GM18502 (cell line): ENCODE data around the gene CSTB.

Experiments used
- ATAC-seq: cut with Tn5 transposase; IDR thresholded peaks from one replicate; pipeline ENCODE4 v1.9.1; 2021; ENCODE audit warnings: mild to moderate bottlenecking; ENCODE audit not compliant: unreplicated experiment, poor library complexity

The CSTB gene

DNA sequence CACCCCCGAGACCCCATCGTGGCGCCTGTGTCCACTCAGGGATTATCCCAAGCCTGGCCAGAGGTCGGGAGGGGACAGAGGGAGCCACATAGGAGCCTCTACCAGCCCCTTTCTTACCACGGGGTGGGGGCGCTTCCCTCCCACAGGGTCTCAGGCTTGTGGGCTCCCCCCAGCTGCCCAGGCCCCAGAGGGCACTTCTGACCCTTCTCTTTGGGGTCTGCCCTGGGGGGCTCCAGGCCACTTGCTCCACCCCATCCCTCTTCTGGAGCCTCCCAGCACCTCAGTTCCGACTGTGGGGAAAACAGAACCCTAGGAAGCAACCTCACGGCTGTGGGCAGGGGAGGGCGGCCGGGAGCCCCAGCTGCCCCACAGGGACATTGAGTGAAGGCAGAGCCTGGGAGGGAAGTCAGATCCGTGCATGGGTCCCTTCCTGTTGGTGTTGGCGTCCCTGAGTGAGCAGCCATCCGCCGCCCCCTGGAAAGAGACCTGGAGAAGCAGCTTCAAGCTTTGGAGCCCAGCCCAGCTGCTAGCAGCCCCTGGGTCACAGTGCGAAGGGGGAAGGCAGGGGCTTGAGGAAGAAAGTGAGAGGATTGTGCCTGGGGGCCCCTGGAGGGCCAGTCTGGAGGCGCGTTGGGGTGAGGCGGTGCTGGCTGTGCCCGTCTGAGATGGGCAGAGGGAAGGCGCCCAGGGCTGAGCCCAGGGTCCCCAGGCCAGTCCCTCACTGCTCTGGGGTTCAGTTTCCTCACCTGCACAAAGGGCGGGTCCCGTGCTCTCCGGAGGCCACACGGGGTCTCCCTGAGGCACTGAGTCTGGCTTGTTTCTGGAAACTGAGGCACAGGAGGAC lies 35.4 kb upstream of the CSTB start:
- no peak for ATAC-seq

DNA sequence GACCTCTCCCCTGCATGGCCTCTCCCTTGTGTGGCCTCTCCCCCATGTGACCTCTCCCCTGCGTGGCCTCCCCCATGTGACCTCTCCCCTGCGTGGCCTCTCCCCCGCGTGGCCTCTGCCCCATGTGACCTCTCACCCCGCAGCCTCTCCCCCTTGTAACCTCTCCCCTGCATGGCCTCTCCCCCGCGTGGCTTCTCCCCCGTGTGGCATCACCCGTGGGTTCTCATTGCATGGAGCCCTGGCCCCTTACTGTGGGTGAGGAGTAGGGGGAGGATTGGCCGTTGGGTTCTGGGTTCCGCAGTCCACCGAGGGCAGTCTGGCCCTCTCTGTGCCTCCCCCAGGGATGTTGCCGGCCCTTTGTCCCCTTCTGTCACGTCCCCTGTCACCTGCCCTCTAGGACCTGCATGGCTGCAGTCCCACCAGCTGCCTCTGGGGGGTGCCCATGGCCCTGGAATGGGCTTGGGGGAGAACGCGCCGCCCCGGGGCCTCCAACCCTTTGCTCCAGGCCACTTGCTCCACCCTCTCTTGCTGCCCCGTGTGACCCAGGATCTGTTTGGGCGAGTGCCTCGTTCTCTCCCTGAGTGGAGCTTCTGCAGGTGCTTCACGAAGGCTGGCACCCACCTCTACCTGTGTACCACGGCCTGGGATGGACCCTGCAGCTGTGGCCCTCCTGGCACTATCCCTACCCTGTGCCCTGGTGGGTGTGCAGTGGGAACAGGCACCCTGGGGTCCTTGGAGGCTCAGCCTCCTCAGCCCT lies 34.6 kb upstream of the CSTB start:
- ATAC-seq: no peak

DNA sequence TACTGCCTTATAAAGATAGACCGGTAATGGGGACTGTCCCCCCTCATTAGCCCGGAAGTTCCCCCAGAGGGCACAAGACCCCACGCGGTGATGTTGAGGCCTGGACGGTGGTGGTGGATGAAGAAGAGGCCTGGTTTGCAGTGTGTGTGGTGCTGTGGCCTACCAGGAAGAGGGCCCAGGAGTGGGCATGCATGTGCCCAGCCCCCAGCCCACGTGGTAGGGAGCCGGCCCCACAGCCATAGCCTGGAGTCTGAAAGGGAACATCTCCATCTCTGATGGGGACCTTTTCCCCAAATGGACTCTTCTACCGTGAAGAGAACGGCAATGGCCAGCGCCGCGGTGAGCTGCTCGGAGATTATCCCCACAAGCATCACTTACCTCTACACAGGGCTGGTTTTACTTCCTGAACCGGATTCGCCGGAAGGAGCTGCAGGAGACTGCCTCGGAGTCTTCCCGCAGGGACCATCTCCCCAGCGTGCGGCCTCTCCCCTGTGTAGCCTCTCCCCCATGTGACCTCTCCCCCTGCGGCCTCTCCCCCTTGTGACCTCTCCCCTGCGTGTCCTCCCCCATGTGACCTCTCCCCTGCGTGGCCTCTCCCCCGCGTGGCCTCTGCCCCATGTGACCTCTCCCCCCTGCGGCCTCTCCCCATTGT lies 33.9 kb upstream of the CSTB start:
- ATAC-seq: no peak

DNA sequence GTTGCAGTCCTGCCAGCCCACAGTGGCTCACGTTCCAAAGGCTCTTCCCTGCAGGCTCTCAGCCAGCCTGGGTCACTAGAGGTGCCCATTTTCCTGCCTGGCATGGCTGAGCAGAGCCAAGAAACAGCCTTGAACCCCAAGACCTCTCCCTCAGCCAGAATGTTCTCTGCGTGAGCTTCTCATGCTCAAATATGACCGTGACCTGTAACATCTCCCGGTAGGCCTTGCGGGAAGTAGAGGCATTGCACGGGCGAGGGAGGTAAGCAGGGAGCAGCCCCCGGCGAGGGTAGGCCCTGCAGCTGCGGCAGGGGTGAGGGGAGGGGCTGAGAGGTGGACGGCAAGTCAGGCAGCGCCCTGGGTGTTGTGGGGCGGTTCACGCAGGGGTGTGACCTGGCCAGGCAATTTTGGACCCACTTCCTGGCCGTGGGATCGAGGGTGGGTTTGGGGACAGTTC lies 33.3 kb upstream of the CSTB start:
- no peak for ATAC-seq

DNA sequence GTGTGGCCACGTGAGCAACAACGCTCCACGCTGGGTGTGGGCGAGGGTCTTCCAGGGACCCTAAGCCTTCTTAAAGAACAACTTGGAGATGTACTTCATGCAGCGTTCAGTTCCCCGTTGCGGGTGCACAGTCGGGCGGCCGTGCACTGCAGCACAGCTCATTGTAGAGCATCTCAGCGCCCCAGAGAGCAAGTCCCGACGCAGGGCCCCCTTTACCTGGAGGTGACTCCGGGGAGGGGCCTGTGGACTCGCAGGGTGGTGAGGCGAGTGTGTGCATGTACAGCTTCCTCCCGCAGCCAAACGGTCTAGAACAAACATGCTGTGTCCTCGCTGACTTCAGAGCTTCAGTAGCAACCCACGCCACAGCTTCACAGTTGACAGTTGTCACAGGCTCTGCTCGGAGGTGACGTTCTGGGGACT lies 32.7 kb upstream of the CSTB start:
- ATAC-seq: no peak

DNA sequence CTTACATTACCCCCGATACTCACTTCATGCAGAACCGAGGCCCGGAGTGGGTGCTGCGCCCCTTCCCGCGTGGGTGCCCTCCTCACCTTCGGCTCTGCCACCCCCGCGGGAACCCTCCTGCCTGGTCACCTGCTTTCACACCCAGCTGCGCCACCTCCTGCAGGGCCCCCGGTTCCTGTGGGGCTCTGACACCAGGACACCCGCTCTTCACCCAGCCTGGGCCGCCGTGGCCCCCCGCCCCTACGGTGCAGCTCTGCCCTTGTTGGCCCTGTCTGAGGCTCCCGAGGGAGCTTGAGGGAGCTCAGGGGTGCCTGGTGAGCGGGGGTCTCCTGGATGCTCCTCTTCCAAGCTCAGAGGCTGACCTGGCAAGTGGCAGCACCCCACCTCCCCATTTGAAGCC lies 32.3 kb upstream of the CSTB start:
- ATAC-seq: no peak

DNA sequence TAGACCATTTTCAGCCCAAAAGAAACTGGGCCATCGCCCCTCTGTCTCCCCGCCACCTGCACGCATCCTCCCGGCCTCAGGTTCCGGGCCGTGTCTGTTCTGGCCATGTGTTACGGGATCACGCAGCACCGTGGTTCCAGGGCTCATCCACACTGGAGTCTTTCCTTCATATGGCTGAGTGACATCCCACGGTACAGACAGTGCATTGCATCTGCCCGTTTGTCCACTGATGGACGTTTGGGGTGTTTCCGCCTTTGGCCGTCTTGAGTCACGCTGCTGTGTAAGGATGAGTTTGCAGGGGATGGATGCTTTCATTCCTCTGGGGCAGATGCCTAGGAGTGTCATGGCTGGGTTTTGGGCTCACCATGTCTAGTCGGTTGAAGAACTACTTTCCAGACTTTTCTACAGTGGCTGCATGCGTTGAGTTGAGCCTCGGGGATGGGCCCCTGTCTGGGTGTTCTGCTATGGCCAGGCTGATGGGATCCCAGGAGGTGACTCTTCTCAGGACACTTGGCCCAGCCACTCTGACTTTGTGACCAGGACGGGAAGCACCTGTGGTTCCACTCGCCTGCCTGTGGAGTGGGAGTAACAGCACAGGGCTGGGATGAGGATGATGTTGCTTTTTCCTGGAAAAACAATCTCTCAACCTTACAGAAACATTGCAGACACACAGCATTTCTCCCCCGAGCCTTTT lies 30.1 kb upstream of the CSTB start:
- no peak for ATAC-seq

DNA sequence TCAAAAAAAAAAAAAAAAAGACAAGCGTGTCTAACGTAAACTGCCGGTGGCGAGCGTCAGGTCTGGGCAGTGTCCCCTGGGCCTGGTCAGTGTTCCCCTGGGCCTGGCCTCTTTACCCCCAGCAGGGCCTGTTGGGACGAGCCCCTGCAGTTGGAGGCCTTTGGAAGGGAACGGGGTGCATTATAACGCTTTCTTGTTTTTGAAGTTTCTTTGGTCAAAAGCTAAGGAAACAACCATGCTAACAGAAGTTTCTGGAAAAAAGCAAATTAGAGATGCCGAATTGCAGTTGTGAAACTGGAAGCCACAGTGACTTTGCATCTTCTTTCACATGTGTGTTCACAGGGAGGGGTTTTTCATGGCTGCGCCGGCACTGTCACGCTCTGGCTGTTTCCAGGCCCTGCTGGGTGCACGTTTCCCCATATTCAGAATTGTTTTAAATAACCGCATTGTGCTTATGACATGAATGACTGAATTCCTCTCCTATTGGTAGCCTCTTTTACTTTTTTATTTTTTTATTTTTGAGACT lies 29.2 kb upstream of the CSTB start:
- peak; percentile 71 for ATAC-seq

DNA sequence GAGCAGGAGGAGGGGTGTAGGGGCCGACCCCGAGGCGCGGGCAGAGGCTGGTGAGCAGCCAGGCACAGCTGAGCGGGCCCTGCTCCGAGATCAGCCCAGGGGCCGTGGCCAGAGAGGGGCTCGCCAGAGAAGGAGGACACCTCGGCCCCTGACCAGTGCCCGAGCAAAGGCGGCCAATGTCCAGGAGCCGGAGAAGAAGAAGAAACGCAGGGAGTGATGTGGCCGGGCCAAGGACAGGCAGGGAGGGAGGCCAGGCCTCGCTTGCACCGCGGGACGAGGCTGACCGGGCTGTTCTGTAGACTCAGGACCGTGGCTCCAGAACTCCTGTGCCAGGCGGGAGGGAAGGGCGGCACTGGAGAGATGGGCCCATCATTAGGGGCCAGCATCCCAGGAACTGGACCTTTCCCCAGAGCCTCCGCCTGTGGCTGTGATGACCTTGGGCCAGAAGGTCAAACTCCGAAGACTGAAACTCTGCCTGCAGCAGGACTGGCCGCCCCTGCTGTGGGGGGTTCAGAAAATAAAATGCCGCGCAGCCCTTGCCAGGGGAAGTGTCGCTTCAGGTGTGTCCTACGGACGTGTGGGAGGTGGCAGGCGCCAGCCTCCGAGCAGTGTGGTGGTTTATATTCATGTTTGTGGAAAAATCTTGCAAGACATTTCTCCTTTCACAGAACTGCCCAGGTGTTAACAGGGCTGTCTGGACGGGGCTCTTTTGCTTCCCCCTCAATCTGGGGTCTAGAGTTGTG lies 27.6 kb upstream of the CSTB start:
- no peak for ATAC-seq

DNA sequence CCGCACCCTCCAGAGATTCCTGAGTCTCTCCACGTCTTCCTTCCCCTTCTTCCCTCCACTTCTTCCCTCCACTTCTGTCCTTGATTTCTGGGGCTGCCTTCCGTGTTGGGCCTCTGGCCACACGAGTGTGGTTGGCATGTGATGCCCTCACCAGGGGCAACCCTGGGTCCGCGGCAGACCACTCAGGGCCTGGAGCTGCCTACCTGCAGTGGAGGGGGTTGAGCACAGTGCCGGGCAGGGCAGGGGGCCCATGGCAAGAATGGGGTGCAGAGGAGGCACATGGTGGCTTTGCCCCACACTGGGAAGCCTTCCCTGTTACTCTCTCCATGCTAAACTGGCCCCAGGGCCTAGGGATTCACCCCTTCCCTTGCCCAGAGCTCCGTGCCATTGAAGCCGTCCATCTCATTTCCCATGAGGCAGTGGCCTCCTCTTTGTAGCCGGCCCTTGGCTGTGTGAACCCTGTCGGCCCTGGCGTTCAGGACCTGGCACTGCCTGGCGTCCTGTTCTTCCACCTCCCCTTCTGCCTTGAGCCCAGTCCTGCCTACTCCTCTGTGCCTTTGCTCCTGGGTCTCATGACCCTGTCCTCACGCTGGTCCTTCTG lies 26.7 kb upstream of the CSTB start:
- no peak for ATAC-seq

DNA sequence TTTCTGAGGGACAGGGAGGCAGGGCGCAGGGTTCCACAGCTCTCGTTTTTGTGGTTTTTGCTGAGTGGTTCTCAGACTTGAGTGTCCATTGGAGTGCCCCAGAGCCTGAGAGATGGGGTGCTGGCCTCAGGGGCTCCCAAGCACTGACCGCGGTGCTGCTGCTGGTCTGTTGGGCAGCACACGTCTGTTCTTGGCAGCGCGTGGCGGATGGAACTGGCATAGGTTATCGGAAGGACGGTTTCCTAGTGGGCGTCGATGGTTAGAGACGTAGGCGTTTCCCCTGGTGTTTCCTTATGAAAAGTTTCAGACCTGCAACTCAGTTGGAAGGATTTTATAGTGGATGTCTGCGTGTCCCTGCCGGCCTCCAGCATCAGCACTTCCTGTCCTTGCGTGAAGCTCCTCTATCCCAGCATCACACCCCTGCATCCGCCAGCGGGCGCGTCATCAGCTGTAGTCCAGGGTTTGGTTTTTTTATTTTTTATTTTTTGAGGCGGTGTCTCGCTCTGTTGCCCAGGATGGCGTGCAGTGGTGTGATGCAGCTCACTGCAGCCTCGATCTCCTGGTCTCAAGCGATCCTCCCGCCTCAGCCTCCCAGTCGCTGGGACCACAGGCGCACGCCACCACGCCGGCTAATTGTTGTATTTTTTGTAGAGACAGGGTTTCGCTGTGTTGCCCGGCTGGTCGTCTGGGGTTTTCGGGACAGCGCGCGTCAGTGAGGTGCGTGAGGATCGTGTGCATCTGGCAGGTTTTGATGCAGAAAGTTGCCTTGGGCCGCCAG lies 25.1 kb upstream of the CSTB start:
- ATAC-seq: no peak

DNA sequence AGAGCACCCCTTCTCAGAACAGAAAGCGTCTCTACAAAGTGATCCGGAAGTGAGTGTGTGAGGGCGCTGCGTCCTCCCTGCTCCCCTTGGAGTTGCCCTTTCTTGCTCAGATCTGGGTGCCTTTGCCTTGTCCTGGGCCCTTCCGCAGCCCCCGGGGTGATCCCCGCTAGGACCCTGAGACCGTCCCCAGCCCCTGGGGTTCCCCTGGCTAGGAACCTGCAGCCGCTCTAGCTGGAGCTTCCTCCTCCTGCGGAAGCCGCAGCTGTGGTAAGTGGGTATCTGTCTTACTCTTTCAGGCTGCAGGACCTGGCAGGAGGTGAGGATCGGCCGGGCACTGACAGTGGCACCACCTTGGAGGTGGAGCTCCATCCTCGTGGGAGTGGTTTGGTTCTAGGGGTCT lies 24.5 kb upstream of the CSTB start:
- ATAC-seq: no peak

DNA sequence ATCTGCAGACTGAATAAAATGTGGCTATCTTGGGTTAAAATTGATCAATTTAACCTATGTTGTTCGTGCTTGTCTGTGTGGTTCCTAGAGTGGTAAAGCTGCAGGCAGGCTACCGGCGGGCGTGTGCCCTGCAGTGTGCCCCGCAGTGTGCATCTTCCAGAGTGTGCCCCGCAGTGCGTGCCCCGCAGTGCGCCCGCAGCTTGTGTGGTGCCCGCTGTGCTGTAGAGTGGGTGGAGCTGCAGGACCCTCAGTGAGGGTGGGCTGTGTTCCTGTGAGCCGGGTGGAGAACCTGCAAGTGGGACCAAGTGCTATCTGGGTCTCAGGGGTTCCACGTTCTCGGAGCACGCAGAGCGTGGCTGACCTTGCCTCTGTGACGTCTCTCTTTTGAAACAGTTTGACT lies 24.0 kb upstream of the CSTB start:
- ATAC-seq: no peak

DNA sequence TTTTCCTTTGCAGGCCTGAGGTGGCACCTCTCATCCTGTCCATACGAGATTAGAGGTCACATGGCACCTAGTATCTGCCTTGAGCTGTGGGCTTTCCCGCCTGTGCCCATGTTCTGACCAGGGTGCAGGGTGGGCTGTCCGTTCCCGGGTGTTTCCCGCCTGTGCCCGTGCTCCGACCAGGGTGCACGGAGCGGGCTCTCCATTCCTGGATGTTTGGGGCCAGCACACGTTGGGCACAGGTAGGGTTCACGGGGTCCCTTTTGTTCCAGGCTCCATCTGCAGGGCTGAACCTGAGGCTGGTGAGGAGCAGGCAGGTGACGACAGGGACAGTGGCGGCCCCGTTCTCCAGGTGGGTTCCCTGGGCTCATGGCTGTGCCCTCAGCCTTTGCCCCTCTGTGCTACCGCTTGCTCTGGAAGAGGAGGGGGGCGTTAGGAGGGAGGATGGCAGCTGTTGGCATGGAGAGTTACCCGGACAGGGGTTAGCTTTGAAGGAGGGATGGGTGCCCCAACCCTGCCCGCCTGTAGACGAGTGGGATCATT lies 23.3 kb upstream of the CSTB start:
- ATAC-seq: no peak

DNA sequence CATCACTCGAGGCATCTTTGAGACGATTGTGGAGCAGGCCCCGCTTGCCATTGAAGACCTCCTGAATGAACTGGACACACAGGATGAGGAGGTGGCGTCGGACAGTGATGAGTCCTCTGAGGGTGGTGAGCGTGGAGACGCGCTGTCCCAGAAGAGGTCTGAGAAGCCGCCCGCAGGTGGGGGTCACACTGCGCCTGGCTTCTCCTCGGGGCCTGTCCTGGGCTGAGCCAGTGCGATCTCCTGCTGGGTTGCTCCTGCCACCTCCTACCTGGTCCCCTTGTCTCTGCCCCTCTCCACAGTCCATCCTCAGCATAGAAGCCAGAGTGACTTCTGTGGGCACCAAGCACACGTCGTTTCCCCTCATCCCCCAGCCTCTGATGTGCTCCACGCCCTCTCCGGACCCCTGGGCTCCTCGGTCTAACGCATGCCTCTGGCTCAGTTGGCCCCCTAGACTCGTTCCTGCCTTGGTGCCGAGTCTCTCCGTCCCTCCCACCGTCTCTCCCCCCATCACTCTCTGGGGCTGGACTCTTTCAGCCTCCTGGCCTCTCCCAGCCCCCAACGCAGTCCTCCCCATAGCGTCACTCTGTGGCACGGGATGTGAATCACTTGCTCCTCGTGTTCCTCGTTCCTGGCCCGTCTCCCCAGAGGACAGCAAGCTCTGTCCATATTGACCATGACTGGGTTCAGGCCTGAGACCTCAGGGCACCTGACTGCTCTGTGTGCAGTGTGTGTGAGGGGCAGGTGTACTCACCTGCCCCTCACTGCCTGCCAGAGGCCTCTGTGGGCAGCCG lies 22.0 kb upstream of the CSTB start:
- ATAC-seq: no peak

DNA sequence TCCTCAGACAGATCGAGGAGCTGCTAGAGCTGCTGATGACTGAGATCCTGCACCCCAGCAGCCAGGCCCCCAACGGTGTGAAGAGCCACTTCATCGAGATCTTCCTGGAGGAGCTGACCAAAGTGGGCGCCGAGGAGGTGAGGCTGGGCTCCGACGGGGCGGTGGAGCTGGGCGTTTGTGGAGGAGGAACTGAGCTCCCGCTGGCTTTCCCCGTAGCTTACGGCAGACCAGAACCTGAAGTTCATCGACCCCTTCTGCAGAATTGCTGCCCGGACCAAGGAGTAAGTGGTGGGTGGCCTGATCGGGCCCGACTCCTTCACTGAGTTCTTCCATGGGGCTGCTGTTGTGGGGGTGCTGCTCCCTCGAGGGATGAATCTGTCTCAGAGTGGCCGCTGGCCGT lies 21.3 kb upstream of the CSTB start:
- ATAC-seq: no peak

DNA sequence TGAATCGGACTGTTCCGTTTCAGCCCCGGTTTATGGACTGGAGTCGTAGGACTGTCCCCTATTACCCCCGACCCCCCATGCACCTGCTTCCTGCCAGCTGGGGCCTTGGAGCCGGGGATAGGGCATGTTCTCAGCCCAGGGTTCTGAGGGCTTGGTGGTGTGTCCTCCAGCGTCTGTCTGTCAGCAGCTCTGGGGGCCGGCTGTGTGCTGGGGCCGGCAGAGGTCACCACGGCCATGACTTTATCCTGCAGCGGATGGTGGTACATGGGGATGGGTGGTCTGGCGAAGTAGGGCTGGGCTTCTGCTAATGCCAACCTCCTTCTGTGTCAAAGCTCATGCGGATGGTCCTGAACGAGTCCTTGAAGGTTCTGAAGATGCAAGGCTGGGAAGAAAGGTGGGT lies 18.7 kb upstream of the CSTB start:
- no peak for ATAC-seq

DNA sequence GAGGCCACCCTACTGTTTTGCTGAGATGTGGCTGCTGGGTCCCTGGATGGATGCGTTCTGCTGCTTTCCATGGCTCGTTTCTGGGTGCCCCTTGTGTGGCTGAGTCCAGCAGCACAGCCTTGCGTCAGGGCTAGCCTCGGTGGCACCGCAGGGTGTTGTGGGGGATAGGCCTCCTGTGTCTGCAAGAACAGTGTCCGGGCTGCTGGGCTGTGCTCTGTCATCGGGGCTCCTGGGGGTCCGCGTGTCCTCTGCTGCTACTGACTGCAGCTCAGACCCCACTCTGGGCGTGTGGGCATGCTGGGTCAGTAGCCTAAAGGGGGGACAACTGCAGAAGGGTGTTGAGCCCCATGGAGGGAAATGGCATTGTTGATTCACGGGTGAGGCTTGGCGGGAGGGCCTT lies 18.2 kb upstream of the CSTB start:
- no peak for ATAC-seq
